SK-N-SH treated with all-trans-retinoic acid at 6 μM for 48 hours (cell line): ENCODE results near the gene PPP2R3B.

Source experiments
- ARNTL ChIP-seq: fragments of 450-650 bp; formaldehyde crosslinking; IDR thresholded peaks from 2 replicates; pipeline ENCODE4 v1.5.0; 2020; ENCODE audit warnings: low read depth, mild to moderate bottlenecking, moderate library complexity, borderline replicate concordance
- BACH2 ChIP-seq: fragments of 250-450 bp; sonication (Bioruptor Pico); IDR thresholded peaks from 2 replicates; pipeline ENCODE4 v1.9.0; 2021; ENCODE audit warnings: mild to moderate bottlenecking, borderline replicate concordance
- OSR1 ChIP-seq: fragments of 250-450 bp; sonication (Bioruptor Pico); IDR thresholded peaks from 2 replicates; pipeline ENCODE4 v1.8.0; 2022; ENCODE audit warnings: moderate library complexity, mild to moderate bottlenecking, inconsistent platforms
- PATZ1 ChIP-seq: fragments of 250-450 bp; sonication (Bioruptor Pico); IDR thresholded peaks from 2 replicates; pipeline ENCODE4 v1.8.0; 2020; ENCODE audit warnings: mild to moderate bottlenecking, moderate library complexity, borderline replicate concordance
- TF ChIP-seq, protein P1 (sequence below): fragments of 250-450 bp; sonication (Bioruptor Pico); IDR thresholded peaks from 2 replicates; pipeline ENCODE4 v1.8.0; 2021; ENCODE audit warnings: low read depth, mild to moderate bottlenecking, moderate library complexity, borderline replicate concordance

DNA sequence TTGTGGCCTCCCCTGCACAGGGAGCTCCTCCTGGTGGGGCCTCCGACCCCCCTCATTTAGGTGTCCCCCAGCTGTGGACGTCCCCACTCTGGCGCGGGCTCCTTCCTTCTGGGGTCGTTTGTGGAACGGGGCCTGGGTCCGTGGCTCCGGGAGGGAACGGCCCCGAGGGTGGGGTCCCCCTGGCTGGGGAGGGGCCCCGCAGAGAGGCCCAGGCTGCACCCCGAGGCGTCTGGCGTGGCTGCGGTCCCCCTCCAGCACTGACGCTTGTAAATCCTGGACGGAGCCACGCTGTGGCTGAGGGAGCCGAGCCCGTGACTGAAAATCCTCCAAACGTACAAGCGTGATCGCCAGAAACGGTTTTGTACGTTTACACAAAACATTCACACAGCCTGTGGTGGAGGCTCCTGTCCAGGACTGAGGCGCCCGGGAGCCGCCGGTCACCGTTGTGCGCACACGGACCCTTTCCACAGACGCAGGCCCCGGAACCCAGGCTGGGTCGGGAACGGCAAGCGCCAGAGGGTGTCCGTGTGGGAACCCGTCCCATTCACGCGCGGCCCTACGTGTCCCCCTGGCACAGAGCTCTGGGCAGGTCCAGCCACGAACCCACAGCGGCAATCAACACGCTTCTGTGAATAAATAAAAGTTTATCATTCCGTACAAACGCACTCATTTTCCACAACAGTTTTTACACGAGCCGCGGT, 52.9 kb downstream of the PPP2R3B start:
- TF ChIP-seq BACH2 (CRISPR knock-in tag) (no peak), ARNTL (CRISPR knock-in tag) (no peak), OSR1 (no peak), PATZ1 (CRISPR knock-in tag) (no peak)
- TF ChIP-seq, protein P1, sequence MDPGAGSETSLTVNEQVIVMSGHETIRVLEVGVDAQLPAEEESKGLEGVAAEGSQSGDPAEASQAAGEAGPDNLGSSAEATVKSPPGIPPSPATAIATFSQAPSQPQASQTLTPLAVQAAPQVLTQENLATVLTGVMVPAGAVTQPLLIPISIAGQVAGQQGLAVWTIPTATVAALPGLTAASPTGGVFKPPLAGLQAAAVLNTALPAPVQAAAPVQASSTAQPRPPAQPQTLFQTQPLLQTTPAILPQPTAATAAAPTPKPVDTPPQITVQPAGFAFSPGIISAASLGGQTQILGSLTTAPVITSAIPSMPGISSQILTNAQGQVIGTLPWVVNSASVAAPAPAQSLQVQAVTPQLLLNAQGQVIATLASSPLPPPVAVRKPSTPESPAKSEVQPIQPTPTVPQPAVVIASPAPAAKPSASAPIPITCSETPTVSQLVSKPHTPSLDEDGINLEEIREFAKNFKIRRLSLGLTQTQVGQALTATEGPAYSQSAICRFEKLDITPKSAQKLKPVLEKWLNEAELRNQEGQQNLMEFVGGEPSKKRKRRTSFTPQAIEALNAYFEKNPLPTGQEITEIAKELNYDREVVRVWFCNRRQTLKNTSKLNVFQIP (CRISPR knock-in tag) = no peak
